COLO668 (cell line): ENCODE results near the gene HDAC9.

ENCODE experiments used
- DNase-seq: peaks from one replicate; lab custom pipeline; 2025; ENCODE audit not compliant: unreplicated experiment; lab: John Stamatoyannopoulos, UW

HDAC9 gene

GRCh38 chr7:18771834-18772566, 276.5 kb downstream of the HDAC9 start:
- DNase-seq: no peak

GRCh38 chr7:18772567-18772965, 277.0 kb downstream of the HDAC9 start:
- no peak for DNase-seq

- DNase-seq: no peak
These were observed 281.8 kb downstream of the HDAC9 start for GRCh38 chr7:18777314-18777713.

GRCh38 chr7:18778594-18778993, 283.0 kb downstream of the HDAC9 start:
- no peak for DNase-seq

GRCh38 chr7:18780266-18780665, 284.7 kb downstream of the HDAC9 start:
- no peak for DNase-seq

GRCh38 chr7:18780938-18781337, 285.4 kb downstream of the HDAC9 start:
- DNase-seq: no peak

- DNase-seq: no peak
These were observed 290.7 kb downstream of the HDAC9 start for GRCh38 chr7:18786196-18786727.

GRCh38 chr7:18786796-18787195, 291.2 kb downstream of the HDAC9 start:
- no peak for DNase-seq

GRCh38 chr7:18788026-18788425, 292.5 kb downstream of the HDAC9 start:
- no peak for DNase-seq

GRCh38 chr7:18792871-18793595, 297.5 kb downstream of the HDAC9 start:
- DNase-seq: no peak

- DNase-seq: no peak
These were observed 300.7 kb downstream of the HDAC9 start for GRCh38 chr7:18796216-18796615.

GRCh38 chr7:18798088-18798906, 302.7 kb downstream of the HDAC9 start:
- no peak for DNase-seq

- no peak for DNase-seq
These were observed 304.4 kb downstream of the HDAC9 start for GRCh38 chr7:18799899-18800298.

GRCh38 chr7:18803923-18804322, 308.4 kb downstream of the HDAC9 start:
- no peak for DNase-seq

- no peak for DNase-seq
These were observed 310.6 kb downstream of the HDAC9 start for GRCh38 chr7:18806177-18806576.

GRCh38 chr7:18808026-18808425, 312.5 kb downstream of the HDAC9 start:
- DNase-seq: no peak

- no peak for DNase-seq
These were observed 319.9 kb downstream of the HDAC9 start for GRCh38 chr7:18815261-18815960.

- DNase-seq: no peak
These were observed 325.4 kb downstream of the HDAC9 start for GRCh38 chr7:18820981-18821380.

- no peak for DNase-seq
These were observed 326.0 kb downstream of the HDAC9 start for GRCh38 chr7:18821554-18821953.

- DNase-seq: no peak
These were observed 328.6 kb downstream of the HDAC9 start for GRCh38 chr7:18824157-18824556.
